NCI-H1417 (cell line): ENCODE results near the gene BTBD16.
A peak's percentile ranks its signal among the peaks of the same experiment; 100 is the strongest.

Experiments used
- DNase-seq, 3 experiments: peaks; one replicate each; lab custom pipeline; 2025; lab: John Stamatoyannopoulos, UW

BTBD16 gene

DNA sequence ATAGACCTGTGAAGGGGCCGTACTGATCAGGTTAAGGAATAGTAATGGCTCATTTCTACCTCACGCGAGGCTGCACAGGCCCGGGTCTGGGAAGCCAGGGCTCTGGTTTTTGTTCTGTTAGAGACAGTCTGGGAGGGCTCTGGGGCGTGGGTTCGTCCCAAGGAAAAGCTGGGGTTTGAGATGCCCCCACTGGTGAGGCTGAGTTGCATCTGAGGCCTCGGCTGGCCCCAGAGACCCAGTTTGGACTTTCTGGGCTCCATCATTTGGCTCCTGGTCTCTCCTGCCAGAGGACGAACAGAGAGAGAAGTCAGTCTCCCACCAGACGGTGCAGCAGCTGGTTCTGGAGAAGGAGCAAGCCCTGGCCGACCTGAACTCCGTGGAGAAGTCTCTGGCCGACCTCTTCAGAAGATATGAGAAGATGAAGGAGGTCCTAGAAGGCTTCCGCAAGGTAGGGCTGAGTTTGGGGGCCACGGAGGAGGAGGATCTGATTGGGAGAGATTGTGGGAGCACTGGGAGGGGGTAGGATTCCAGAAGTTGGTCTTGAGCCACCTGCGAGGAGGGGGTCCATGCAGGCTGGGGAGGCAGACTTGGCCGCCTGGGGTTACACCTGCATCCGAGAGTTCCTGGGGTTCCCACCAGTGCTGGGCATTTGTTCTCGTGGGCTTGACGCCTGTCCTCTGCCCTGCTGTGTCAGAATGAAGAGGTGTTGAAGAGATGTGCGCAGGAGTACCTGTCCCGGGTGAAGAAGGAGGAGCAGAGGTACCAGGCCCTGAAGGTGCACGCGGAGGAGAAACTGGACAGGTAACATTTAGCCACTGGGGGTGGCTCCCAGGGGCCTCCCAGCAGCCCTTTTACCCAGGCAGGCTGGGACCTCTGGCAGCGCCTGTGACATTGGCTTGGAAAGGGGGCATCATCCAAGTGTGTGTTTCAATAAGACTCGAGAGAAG, 22.5 kb upstream of the BTBD16 start:
- DNase-seq, result no peak

DNA sequence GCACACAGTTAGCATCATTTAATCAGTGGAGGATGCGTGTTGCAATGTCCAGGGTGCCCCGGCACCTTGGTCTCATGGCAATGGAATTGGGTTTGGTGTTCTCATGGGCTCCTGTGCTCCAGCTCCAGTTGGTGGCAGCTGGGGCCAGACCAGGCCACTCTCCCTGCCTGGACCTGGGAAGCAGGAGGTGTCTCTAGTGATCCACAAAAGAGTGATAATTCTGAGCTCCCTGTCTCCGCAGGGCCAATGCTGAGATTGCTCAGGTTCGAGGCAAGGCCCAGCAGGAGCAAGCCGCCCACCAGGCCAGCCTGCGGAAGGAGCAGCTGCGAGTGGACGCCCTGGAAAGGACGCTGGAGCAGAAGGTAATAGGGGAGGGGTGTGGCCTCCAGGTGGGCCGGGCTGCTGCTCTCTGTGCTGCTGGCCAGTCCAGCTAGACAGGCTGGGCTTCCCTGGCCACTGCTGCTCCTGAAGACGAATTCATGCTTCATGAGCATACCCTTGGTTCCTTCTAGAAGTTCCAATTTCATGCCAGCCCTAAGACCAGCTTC, 21.7 kb upstream of the BTBD16 start:
- no peak for DNase-seq

DNA sequence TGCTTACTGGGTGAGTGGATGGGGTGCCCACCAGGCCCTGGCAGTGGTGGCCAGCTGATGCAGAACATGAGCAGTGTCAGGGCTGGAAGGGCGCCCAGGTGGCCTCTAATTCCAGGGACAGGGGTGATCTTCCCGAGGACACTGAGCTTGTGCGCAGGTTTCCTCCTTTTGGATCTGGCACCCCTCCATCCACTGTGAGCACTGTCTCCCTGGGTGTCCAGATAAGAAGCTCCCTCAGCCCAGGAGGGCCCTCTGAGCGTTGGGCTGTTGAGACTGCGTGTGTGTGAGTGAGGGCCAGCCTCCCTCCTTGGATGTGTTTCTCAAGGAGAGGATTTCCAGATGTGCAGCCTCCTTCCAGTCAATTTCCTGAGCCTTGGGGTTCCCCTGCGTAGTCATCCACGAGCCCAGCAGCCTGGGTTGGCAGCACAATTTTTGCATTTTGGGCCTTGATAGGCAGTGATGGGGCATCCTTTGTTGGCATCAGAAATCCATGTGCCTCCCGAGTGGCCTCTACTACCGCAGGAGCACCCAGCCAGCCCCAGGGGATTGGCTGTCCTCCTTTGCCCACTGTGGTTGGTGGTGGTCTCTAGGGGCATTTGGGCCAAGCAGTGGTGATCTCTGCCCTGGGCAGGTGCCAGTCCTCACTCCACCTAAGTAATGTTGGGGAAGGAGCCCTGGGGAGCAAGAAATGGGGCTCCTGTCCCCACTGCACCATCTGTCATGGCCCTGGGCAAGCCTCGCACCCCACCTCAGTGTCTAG, 20.9 kb upstream of the BTBD16 start:
- DNase-seq, result no peak

DNA sequence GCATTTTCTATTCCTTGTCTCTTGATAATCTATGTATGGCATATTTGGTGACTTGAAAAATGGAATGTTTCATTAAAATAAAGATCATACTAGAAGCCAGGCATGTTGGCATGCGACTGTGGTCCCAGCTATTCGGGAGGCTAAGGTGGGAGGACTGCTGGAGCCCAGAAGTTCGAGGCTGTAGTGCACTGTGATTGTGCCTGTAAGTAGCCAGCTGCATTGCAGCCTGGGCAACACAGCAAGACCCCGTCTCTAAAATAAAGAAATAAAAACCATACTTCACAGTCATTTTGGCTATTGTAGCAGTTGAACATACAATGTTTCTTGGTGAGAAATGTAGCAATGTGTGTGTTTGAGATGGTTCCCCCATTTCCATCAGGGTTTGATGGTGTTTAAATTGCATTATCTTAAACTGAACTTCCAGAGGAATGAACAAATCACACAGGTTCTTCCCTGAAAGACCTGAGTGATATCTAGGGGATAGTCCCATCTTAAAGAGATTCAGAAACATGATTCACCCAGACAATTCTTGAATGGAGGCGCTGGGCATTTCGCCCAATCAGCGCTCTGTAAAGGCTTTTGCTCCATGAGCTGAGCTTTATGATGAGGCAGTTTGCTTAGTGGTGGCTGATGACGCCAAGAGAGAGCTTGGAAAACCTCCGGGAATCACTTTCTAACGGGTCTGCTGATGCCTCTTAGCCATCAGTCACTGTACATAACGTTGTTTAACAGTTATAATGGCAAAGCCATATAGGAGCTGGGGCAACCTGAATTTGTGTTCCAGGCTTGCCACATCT, 19.4 kb upstream of the BTBD16 start:
- DNase-seq, result no peak

DNA sequence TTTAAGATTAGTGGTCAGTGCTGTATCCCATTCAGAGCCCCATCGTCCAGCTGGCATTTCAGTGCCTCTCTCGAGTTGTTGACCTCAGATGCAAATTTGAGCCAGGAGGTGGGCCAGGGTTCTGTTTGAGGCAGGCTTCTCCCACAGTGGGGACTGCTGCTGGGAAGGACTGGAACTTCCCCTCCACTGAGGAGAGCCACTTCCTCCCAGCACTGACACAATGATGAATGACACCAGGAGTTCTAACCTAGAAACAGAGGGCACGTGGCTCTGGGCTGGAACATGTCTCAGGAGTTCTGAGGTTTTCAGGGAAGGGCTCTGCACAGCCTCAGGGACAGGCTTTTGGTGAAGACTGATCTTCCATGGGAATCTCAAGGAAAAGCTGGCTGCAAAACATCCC, 18.3 kb upstream of the BTBD16 start:
- no peak for DNase-seq

DNA sequence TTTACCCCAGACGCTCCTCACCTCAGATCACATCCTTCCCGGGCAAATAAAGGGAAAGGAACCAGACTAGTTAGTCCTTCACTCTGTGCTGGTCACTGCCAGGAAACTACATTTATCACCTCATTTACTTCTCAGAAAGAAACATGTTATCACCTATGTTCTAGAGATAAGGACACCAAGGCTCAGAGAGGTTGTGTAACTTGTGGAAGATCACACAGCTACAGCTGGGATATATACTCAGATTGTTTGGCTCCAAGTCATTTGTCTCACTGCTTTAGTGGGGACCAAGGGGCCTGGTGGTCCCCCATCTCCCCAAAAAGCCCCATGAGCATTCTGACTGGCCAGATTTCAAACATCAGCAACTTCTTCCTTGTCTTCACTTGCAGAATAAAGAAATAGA, 17.5 kb upstream of the BTBD16 start:
- no peak for DNase-seq

DNA sequence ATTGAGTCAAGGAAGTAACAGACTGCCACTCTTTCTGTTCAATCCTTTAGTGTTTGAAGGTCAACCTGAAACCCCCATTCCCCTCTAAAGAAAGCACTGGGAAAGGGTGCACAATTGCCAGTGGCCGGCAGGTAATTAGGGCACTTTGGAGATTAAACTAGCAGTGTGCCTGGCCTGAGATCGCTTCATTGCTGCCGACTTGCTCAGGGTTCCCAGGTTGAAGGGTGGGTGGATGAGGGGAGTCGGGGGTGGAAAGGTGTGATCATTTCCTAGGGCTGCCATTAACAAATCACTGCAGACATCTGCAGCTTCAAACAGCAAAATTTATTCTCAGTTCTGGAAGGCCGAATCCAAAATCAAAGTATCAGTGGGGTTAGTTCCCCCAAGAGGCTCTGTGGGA, 16.3 kb upstream of the BTBD16 start:
- no peak for DNase-seq

DNA sequence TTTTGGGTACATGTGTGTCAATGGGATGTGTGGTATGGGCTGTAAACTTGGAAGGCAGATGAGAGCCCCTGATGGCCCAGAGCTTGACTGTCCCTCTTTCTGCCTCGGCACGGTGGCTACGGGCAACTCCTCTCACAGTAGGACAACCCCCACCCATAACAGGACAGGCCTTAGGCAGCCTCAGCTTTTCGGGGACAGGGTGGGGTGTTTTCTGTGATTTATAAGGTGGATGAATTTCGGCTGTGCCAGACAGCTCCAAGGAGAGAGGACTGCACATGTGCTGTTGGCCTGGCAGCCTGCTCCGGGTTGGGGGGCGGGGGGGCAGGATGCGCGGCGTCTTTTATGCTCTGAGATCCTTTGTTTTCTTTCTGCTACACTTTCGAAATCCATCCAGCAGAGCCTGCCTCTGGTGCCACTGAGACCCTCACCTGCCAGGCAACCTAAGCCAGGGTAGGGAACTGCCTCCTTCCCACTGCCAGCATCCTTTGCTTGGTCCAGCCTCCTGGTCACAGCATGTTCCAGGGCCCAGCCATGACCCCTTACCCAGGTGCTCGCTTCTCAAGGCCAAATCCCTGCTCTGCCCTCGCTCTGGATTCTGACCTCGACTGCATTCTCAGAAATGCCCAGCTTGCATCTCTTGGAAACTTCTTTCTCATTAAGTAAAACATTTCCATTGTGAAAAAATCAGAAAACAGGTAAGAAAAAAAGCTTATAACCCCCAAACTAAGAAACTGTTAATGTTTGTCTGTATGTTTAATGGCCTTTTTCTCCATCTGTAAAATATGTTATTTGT, 15.4 kb upstream of the BTBD16 start:
- DNase-seq, result no peak

DNA sequence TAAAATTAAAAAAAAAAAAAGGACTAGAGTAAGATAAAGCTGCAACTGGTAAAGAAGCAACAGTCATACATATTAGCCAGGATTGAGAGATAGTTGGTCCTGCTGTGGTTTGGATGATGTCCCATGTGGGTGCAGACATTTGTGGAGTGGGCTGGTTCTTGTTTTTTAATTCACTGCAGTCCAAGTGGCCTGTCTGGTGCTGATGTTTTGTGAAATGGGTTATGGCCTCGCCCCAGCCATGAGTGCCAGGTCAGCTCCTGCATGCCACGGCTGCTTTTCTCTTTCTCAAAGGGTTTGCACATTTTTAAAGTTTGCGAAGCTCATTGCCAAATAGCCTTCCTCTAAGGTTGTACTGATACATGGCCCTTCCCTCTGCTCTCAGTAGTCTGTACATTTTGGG, 14.1 kb upstream of the BTBD16 start:
- no peak for DNase-seq

DNA sequence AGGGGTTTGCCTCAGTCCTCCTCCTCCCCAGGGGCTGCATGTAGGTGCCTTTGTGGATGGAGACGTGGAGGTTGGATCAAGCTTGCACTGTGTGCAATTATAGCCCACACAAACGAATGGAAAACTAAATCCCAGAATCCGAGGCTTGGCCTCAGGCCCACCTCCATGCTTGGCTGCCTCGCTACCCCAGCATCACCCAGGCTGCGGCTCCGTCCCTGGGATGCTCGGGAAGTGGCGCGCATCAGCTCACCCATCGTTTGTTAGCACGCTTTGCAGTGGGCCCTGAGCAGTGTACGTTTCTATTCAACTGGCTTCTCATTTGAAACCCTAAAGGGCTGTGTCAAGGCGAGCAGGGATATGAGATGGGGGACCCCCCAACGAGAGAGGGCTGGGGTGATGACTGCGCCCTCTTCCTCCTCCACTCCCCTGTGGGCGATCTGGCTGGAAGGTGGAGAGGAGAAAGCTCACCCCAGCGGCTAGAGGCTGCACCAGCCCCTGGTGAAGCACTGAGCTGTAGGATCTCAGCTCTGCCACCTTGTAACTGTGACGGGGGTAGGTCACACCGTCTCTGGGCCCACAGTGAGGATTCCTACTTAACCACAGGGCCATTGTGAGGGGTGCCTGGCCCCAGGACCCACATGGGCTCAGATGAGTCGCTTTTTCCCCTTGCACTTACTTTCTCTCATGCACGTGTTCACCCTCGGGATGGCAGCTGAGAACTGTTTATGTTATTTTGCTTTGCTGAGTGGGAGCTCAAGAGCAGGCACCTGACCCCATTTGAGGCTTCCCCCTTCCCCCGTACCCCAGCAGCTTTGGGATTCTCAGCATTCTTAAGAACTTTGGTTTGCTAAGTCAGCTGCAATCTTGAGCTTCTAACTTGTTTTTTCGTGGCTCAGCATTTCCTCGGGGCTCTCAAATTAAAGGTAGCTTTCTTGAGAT, 12.7 kb upstream of the BTBD16 start:
- no peak for DNase-seq

DNA sequence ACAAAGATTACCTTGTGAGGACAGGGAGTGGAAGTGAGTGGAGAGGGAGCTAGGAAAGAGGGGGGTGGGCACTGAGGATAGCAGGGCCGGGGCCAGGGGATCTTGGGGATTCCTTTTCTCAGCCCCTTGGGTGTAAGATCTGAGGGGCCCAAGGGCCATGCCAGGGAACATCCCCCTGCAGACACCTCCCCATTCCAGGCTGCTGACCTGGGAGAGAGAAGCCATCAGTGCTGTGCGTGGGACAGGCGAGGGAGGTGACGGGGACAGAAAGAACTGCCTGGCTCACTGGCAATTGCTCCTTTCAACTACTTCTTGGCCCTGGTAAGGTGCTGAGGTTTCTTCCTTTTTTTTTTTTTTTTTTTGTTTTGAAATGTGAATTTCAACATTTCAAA, 12.0 kb upstream of the BTBD16 start:
- no peak for DNase-seq

DNA sequence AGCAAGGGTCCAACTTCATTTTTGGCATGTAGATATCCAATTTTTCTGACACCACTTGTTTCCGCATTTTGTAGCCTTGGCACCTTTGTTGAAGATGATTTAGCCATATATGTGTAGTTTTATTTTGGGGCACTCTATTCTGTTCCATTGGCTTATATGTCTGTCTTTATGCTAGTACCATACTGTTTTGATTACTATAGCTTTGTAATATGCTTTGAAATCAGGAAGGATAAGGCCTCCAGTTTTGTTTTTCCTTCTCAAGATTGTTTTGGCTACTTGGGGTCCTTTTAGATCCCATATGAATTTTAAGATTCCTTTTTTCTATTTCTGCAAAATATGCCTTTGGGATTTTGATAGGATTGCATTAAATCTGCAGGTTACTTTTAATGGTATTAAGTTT, 9.5 kb upstream of the BTBD16 start:
- no peak for DNase-seq

DNA sequence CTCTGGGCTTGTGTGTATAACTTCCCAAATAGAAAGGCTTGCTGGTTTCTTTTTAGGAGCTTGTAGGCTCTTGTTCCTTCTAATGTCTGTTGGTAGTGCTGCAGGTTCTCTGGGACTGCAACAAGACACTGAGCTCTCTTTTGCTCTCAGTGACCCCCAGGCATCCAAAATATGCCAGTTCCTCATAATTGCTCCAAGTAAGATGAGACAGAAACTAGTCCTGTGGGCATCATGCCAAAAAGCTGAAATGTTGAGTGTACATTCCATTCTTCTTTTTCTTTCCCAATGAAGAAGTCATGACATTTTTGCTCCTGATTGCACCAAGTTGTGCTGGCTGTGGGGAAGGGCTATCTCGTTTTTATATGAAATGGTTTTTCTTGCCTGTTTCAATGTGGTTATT, 7.1 kb upstream of the BTBD16 start:
- no peak for DNase-seq

DNA sequence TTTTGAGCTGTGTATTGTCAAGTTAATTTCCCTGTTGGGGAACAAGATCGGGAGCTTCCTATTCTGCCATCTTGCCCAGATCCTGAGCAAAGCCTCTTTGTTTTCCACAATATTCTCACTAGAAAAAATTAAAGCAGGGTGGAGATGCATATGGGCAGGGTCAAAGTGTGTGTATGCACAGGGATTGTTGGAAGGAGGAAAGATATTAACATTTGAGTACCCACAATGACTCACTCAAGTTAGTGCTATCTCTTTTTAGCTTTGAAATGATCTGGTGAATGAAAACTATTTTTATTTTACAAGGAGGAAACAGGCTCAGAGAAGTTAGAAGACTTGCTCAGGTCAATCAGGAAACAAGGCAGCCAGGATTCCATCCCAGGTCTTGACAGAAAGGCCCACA, 6.7 kb upstream of the BTBD16 start:
- no peak for DNase-seq

DNA sequence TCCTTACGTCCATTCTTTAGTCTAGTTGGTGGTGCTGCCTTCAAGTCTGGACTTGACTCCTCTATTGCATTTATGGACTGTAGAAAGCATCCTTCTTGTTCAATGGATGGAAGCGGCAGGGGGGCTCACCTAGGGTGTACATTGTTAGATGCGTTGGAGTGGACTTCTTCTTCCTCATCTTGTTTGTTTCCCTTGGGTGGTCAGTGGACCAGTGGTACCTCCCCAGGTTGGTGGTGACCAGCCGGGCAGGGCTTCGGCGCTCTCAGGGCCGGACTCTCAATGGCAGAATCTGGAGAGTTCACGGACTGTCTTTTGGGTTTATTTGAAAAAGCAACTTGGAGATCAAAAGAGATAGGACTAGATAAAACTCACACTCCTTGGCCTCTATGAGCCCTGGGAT, 6.2 kb upstream of the BTBD16 start:
- DNase-seq, result no peak

DNA sequence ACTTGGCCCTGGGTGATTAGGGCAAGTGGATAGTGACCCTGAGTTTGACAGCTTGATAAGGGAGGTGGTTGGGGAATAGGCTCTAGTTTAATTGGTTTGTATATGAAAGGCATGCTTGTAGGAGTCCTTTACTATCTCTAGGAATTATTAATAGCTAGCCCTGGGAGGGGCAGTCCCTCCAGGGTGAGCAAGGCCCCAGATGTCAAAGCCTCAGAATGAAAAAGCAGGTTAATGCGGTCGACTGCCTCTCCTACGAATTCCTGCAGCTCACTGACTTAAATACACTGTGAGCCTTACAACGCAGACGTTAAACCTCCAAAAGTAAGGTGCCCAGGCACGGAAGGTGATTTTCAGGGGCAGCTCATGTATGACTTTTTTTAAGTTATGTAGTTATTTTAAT, 5.2 kb upstream of the BTBD16 start:
- no peak for DNase-seq

DNA sequence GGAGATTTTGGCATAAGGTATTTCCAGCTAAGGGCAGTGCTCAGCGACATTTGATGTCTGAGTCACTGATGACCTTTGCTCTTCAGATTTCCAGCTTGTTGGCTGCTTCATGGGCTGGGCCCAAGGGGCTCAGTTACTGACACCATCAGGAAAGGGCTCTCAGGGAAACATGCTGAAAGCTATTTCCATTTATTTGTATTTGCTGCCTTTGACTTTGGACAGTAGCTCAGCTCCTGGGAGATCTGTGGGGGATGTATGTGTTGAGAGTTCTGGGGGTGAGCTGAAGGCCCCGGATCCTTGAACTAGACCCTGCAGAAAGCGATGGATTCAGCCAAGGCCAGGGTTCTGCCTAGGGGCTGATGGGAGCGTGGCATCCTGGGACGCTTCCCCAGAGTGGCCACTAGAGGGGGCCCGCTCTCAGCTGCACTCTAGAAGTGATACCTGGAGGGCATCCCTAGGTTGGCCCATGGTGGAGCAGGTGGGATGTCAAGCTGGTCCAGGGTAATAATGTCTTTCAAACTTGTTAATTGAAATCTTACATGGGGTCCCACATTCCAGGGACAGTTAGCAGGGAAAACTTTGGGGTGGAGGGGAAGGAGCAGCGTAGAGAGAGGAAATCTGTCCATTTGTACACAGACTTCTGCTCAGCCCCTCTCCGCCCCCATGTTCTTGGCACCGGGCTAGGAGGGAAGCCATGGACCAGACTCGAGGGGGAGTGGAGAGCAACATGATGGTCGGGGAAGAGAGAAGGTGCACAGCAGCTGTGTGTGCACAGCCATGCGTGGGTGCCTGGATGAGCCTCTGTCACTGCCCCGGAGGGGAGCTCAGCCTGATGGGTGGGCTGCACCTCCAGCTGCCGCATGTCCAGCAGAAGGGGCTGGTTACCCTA, 3.0 kb upstream of the BTBD16 start:
- peak; percentile 10 to 30 (median 28) for DNase-seq

DNA sequence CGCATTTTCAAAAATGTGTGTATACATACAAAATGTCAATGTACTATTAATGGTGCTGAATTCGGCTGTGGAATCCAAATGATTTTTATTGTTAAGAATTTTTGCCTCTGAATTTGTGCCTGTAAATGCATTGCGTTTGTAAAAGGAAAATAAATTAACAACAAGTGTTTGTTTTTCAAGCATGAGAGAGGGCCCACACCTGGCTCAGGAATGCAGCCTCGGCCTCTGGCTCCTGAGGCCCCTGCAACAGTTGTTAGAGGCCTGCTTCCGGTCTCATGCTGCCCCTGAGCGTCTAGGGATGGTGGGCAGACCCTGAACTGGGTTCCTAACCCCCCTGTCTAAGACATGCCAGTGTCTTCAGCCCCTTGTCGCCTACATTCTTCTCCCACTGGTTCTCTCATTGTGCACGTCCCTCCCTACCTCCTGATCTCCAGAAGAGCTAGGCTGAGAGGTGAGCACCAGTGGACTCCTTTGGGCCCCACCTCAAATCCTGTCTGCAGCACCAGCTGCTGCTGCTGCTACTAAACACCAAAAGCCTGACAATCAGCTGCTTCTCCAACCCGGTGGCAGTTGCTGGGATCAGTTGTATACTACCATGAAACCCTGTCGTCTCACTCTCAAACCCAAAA, 1.9 kb upstream of the BTBD16 start:
- DNase-seq, result no peak
